ENCODE results near the gene GMPS.
A peak's percentile ranks its signal among the peaks of the same experiment; 100 is the strongest.

GMPS gene

DNA sequence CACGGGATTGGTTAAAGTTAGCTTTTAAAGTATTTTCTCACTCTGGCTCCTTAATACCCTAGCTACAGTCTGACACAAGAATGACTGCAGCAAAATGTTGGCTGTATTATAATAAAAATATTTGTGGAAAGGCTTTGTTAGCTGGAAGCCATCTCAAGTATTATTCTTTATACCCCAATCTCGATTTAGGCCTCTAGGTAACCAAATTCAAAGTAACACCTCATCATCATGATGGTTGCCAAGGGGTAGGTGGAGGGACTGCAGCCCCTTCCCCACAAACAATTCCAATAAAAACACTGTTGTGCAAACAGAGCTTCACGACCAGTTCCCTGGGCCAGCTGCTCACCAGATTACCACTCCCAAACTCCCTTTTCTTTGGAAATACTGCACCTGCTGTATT, 759 bp upstream of the GMPS start:
- TF ChIP-seq, protein P1, sequence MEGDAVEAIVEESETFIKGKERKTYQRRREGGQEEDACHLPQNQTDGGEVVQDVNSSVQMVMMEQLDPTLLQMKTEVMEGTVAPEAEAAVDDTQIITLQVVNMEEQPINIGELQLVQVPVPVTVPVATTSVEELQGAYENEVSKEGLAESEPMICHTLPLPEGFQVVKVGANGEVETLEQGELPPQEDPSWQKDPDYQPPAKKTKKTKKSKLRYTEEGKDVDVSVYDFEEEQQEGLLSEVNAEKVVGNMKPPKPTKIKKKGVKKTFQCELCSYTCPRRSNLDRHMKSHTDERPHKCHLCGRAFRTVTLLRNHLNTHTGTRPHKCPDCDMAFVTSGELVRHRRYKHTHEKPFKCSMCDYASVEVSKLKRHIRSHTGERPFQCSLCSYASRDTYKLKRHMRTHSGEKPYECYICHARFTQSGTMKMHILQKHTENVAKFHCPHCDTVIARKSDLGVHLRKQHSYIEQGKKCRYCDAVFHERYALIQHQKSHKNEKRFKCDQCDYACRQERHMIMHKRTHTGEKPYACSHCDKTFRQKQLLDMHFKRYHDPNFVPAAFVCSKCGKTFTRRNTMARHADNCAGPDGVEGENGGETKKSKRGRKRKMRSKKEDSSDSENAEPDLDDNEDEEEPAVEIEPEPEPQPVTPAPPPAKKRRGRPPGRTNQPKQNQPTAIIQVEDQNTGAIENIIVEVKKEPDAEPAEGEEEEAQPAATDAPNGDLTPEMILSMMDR (IDR thresholded peaks at IDR 0.05; ENCODE audit: low read depth, low read length) = no peak

GRCh38 chr3:155870945-155871745, 695 bp downstream of the GMPS start:
- TF ChIP-seq, protein P1 (IDR thresholded peaks at IDR 0.05; ENCODE audit: low read depth, low read length) = no peak
- H3K4me3 ChIP-seq (ENCODE audit: low read depth, low read length) = peak overlapping the region; percentile 90

More for the DNA sequence above, 759 bp upstream of the GMPS start:
- H3K4me3 ChIP-seq (ENCODE audit: low read depth, low read length) = peak overlapping the region; percentile 60

- TF ChIP-seq, protein P1 (IDR thresholded peaks at IDR 0.05; ENCODE audit: low read depth, low read length) = no peak
- peak overlapping the region; percentile 90 for H3K4me3 ChIP-seq (ENCODE audit: low read depth, low read length)
Measured at GRCh38 chr3:155871746-155872158, 1.3 kb downstream of the GMPS start.

DNA sequence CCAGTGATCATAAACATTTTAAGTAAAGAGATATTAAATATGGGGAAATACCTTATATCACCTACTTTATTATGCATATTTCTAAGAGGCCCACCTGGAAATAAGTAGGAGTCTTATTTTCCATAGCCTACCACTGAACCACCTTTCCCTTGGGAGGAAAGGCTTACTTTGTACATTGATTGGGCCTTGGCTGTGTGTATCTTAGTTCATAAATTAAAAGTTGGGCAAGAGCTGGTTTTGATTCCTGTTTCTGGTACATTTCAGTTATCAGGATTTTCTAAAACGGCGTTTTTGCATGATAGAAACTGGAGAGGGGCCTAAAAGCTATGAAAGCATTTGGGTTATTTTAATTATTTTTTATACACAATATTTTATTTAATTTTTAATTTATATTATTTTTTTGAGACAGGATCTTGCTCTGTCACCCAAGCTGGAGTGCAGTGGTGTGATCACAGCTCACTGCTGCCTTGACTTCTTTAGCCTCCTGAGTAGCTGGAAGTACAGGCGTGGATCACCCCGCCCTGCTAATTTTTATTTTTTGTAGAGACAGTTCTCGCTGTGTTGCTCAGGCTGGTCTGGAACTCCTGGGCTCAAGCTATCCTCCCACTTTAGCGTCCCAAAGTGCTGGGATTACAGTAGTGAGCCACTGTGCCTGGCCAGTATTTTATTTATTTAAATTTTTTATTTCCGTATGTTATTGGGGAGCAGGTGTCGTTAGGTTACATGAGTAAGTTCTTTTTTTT, 2.6 kb downstream of the GMPS start:
- TF ChIP-seq, protein P1 (IDR thresholded peaks at IDR 0.05; ENCODE audit: low read depth, low read length) = no peak
- H3K4me3 ChIP-seq (ENCODE audit: low read depth, low read length) = no peak overlapping the region

- no peak overlapping the region for H3K4me3 ChIP-seq (ENCODE audit: low read depth, low read length)
- TF ChIP-seq, protein P1 (IDR thresholded peaks at IDR 0.05; ENCODE audit: low read depth, low read length) = no peak
Measured at GRCh38 chr3:155876037-155876436, 5.6 kb downstream of the GMPS start.

DNA sequence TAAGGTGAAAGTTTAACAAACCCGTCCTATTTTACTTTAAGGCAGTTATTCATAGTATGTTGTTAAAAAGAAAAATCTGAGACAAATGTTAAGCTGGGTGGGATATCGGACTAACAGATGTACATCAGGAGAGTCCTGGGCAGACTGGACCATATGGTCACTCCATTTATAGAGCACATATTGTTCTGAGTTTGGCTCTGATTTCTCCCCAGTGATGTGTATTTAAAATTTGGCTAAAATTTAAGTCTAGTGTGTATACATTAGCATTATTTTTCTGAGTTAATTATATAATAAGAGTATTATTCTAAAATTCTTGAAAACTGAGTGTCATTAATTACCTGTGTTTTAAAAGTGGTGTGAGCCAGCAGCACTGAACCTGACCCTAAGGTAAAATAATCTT, 6.1 kb downstream of the GMPS start:
- TF ChIP-seq, protein P1 (IDR thresholded peaks at IDR 0.05; ENCODE audit: low read depth, low read length) = no peak
- no peak overlapping the region for H3K4me3 ChIP-seq (ENCODE audit: low read depth, low read length)

DNA sequence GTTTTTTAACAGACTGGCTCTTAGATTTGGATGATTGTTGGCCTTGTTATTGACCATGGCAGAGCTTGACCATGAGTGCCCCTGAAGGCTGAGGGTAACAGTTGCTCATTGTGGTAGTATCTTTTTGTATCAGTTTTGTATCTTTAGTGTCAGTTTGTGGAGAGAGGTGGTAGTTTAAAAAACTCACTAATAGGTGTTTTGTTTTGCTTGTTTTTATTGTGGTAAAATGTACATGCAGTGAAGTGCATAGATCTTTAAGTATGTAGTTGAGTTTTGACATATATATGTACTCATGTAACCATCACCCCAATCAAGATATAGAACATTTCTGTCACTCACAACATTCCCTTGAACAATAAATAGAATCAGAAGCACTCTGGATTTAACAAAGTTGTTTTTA, 9.8 kb downstream of the GMPS start:
- H3K4me3 ChIP-seq (ENCODE audit: low read depth, low read length) = no peak overlapping the region
- TF ChIP-seq, protein P1 (IDR thresholded peaks at IDR 0.05; ENCODE audit: low read depth, low read length) = no peak
